Esophagus (tissue), 2 donors: Measurements from ENCODE around the gene ATP1A2. TPM values are rescaled to one million over a fixed set of nuclear protein-coding genes. Genes with fewer than 3 reads are reported as not detected.

ENCODE experiments used
- H3K27ac ChIP-seq, 2 donors: one replicate each; pipeline ENCODE4 v1.5.1; 2013; ENCODE audit warnings: low read depth in 2 of 2, mild to moderate bottlenecking in 2 of 2, inconsistent platforms in 1 of 2, low read length in 1 of 2, moderate library complexity in 1 of 2
- H3K27me3 ChIP-seq, 2 donors: one replicate each; pipeline ENCODE4 v1.6.1; 2013; ENCODE audit warnings: low read length in 2 of 2, control low read depth in 1 of 2, mild to moderate bottlenecking in 1 of 2; ENCODE audit not compliant: insufficient read depth in 2 of 2, control insufficient read depth in 1 of 2
- H3K36me3 ChIP-seq, 2 donors: one replicate each; pipeline ENCODE4 v1.6.1; 2013; ENCODE audit warnings: low read length in 1 of 2; ENCODE audit not compliant: control insufficient read depth in 2 of 2, insufficient read depth in 2 of 2
- H3K4me1 ChIP-seq, 2 donors: one replicate each; pipeline ENCODE4 v1.6.1; 2013; ENCODE audit warnings: low read length in 1 of 2; ENCODE audit not compliant: control insufficient read depth in 2 of 2, insufficient read depth in 2 of 2
- H3K4me3 ChIP-seq, 2 donors: one replicate each; pipeline ENCODE4 v1.5.1; 2013; ENCODE audit warnings: low read length in 2 of 2, mild to moderate bottlenecking in 2 of 2, low read depth in 1 of 2, moderate library complexity in 1 of 2
- H3K9me3 ChIP-seq, 2 donors: one replicate each; pipeline ENCODE4 v1.6.1; 2013; ENCODE audit warnings: mild to moderate bottlenecking in 2 of 2, low read depth in 1 of 2, low read length in 1 of 2, moderate library complexity in 1 of 2; ENCODE audit not compliant: control insufficient read depth in 2 of 2, insufficient read depth in 1 of 2
- WGBS, 2 donors: extraction: QIAGEN DNeasy Blood & Tissue Kit; methylation state at CpG; one replicate each; pipeline ENCODE4 v1.1.7; 2013; 5-methylcytosine and 5-hydroxymethylcytosine counted together
- polyA plus RNA-seq, 2 donors: library from polyadenylated mRNA; stranded (reverse); fragments of 200-250 nt; gene quantifications; one replicate each; pipeline ENCODE4 v1.2.3, GENCODE V29; 2013
- donor health status: healthy with polysubstance abuse.
- donor health status: Bipolar disorder and iron deficiency.

Gene ATP1A2
- polyA plus RNA-seq, 2 donors = 3.4 to 4.3 TPM

DNA sequence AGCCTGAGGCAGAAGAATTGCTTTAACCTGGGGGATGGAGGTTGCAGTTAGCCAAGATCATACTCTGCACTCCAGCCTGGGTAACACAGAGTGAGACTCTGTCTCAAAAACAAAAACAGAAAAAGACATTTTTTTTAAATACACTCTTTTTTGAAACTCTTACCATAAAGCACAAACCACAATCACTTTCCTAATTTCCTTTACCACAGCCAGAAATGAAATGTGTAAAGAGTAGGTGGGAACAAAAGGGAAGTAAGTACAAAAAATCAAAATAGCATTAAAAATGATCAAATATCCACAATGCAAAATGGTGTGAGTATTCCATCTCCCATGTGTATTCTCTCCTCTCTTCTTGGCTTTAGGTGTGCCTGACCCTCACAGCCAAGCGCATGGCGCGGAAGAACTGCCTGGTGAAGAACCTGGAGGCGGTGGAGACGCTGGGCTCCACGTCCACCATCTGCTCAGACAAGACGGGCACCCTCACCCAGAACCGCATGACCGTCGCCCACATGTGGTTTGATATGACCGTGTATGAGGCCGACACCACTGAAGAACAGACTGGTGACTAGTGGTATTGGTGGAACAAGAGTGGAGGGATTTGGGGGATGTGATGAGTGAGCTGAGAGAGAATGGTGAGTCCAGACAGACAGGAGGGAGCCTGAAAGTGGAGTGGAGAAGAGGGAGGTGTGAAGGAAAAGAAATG is 50.8 kb downstream of the ATP1A2 start:
- no peak overlapping the region for H3K27ac ChIP-seq
- 76 to 83% methylated on average over 12 of the region's 12 CpGs for WGBS, 2 donors
- H3K4me3 ChIP-seq = no peak overlapping the region
- H3K4me1 ChIP-seq = no peaks in the 10 kb centered on the region
- no peaks in the 10 kb centered on the region for H3K27me3 ChIP-seq
- H3K36me3 ChIP-seq = no peaks in the 10 kb centered on the region
- H3K9me3 ChIP-seq = no peaks in the 10 kb centered on the region

DNA sequence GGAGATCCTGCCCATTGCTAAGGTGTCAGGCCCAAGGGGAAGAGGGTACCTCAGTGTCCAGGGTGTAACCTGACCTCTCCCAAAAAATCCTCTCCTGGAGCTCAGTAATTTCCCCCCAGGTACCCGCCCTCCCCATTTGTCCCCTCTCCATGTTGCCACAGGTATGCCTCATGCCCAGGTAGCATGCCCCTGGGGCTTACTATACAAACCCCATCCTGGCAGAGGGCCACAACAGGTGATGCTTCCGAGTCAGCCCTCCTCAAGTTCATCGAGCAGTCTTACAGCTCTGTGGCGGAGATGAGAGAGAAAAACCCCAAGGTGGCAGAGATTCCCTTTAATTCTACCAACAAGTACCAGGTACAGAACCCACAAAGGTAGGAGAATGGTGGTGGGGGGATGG is 51.5 kb downstream of the ATP1A2 start:
- no peaks in the 10 kb centered on the region for H3K36me3 ChIP-seq
- no peaks in the 10 kb centered on the region for H3K9me3 ChIP-seq
- H3K27me3 ChIP-seq = no peaks in the 10 kb centered on the region
- 62 to 77% methylated on average over 4 of the region's 4 CpGs for WGBS, 2 donors
- no peak overlapping the region for H3K4me3 ChIP-seq
- no peak overlapping the region for H3K27ac ChIP-seq
- H3K4me1 ChIP-seq = no peaks in the 10 kb centered on the region

DNA sequence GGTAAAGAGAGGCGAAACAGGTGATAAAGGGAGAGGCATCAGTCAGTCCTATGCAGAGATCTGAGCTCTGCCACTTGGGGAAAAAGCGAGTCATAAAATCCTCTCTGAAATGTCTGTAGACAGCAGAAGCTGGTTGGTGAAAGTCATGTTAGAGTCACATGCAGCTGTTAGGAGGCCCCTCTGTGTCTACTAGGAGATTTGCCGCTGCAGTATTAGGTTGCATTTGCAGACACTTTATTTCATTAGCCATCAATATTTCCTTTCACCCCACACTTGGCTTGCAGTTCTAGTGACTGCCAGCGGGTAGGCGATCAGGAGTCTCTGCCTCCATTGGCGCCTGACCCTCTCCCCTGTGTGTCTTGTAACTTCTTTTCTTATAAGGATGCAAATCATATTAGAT is 52.0 kb downstream of the ATP1A2 start:
- H3K4me1 ChIP-seq = no peaks in the 10 kb centered on the region
- H3K27ac ChIP-seq = no peak overlapping the region
- no peaks in the 10 kb centered on the region for H3K27me3 ChIP-seq
- H3K9me3 ChIP-seq = no peaks in the 10 kb centered on the region
- WGBS, 2 donors = 90 to 94% methylated on average over 6 of the region's 6 CpGs
- H3K4me3 ChIP-seq = no peak overlapping the region
- H3K36me3 ChIP-seq = no peaks in the 10 kb centered on the region

DNA sequence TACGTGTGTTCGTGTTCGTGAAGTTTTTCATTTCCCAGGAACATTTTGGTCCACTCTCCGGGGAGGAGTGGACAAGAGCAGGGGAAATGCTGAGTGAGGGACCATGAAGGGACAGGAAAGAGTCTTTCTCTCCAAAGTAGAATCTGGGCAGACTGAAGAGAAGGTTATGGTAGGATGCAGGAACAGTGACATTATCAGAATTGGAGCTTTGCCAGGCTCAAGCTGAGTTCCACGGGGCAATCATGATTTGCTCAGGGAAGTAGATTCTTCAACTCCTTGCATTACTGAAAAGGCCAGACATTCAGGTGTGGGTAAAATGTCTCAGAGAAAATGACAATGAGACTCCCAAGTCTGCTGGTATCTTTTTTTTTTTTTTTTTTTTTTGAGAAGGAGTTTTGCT is 52.5 kb downstream of the ATP1A2 start:
- H3K27ac ChIP-seq = no peak overlapping the region
- H3K9me3 ChIP-seq = no peaks in the 10 kb centered on the region
- no peaks in the 10 kb centered on the region for H3K4me1 ChIP-seq
- no peak overlapping the region for H3K4me3 ChIP-seq
- no peaks in the 10 kb centered on the region for H3K27me3 ChIP-seq
- no peaks in the 10 kb centered on the region for H3K36me3 ChIP-seq
- WGBS, 2 donors = 76 to 81% methylated on average over 5 of the region's 5 CpGs

DNA sequence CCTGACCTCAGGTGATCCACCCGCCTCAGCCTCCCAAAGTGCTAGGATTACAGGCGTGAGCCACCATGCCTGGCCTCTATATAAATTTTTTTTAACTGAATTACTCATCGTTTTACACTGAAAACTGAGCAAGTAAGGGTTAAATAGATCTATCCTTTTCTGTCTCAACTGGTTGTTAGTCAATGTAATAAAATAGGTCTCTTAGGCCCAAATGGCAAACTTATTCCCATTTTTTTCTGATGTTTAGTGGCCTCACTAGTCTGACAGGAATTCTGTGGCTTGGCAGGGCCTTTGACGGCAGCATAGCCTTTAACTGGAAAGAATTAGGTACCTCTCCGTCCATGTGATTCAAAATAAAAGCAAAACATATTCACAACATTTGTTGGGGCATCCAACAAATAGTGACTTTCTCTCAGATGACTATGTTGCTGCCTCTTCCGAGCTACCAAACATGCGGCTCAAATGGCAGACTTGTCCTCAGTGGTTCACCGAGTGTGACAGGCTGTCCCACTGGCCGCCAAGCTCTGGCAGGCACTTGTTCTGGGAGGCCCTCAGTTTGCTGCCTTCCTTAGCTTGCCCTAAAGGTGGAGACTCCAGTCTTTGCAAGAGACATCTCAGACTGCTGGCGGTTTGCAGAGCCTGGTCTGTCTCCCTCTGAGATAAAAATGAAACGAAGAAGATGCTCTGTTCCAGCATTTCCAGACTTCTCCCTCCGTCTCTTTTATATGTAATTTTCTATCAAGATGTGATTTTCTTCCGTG is 53.2 kb downstream of the ATP1A2 start:
- Histone ChIP-seq H3K27me3 (no peaks in the 10 kb centered on the region), H3K36me3 (no peaks in the 10 kb centered on the region), H3K4me3 (no peak overlapping the region), H3K27ac (no peak overlapping the region), H3K4me1 (no peaks in the 10 kb centered on the region), H3K9me3 (no peaks in the 10 kb centered on the region)
- 83 to 84% methylated on average over 13 of the region's 13 CpGs for WGBS, 2 donors

DNA sequence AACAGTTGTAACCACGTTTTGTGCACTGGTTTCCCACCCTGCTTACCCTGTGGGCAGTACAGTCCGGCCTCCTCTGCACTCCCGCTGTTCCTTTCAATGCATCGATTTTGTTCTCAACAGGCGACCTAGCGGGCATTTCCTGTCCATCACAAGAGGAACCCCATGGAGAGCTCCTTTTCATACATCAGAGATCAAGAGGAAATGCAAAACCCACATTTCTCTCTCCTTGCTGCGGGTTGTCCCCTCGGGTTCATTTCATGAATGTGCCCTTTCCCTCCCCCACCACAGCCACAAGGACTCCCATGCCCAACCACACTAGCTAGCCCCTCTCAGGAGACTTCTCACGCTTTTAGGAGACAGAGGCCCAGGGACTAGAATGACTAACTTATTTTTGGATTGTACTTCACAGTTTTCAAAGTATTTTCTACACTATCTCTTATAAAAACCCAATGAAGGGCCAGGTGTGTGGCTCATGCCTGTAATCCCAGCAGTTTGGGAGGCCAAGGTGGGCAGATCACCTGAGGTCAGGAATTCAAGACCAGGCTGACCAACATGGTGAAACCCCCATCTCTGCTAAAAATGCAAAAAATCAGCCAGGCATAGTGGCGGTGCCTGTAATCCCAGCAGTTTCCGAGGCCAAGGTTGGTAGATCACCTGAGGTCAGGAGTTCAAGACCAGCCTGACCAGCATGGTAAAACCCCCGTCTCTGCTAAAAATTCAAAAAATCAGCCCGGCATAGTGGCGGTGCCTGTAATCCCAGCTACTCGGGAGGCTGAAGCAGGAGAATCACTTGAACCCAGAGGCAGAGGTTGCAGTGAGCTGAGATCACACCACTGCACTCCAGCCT is 54.2 kb downstream of the ATP1A2 start:
- H3K27ac ChIP-seq = no peak overlapping the region
- H3K9me3 ChIP-seq = no peaks in the 10 kb centered on the region
- no peaks in the 10 kb centered on the region for H3K4me1 ChIP-seq
- H3K4me3 ChIP-seq = no peak overlapping the region
- H3K36me3 ChIP-seq = no peaks in the 10 kb centered on the region
- WGBS, 2 donors = 60% methylated on average over 15 of the region's 15 CpGs
- no peaks in the 10 kb centered on the region for H3K27me3 ChIP-seq

DNA sequence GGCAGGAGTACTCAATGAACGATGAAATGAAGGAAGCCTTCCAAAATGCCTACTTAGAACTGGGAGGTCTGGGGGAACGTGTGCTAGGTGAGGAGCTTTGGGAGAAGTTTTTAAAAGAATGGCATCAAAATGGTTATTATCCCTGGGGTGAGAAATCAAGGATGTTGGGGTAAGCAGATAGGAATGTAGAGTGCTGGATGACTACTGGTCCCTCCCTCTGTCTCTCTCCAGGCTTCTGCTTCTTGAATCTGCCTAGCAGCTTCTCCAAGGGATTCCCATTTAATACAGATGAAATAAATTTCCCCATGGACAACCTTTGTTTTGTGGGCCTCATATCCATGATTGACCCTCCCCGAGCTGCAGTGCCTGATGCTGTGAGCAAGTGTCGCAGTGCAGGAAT is 55.8 kb downstream of the ATP1A2 start:
- Histone ChIP-seq H3K4me1 (no peaks in the 10 kb centered on the region), H3K4me3 (no peak overlapping the region), H3K36me3 (no peaks in the 10 kb centered on the region), H3K9me3 (no peaks in the 10 kb centered on the region), H3K27me3 (no peaks in the 10 kb centered on the region), H3K27ac (no peak overlapping the region)
- 87 to 91% methylated on average over 4 of the region's 4 CpGs for WGBS, 2 donors

DNA sequence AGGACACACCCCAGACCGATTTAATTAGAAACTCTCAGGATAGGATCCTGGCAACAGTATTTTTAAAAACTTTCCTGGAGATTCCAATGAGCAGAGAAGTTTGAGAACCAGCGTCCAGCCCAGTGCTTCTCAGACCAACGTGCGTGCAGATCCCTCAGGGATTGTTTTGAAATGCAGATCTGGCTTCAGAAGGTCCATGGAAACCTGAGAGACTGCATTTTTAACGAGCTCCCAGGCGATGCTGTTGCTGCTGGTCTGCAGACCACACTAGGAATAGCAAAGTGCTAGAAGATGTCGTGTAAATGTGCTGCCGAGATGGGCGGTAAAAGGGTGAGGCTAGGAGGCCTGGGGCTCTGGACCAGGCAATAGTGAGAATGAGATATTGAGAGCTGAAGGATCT is 56.4 kb downstream of the ATP1A2 start:
- Histone ChIP-seq H3K9me3 (no peaks in the 10 kb centered on the region), H3K4me1 (no peaks in the 10 kb centered on the region), H3K36me3 (no peaks in the 10 kb centered on the region), H3K27ac (no peak overlapping the region), H3K4me3 (no peak overlapping the region), H3K27me3 (no peaks in the 10 kb centered on the region)
- 69 to 70% methylated on average over 9 of the region's 9 CpGs for WGBS, 2 donors

DNA sequence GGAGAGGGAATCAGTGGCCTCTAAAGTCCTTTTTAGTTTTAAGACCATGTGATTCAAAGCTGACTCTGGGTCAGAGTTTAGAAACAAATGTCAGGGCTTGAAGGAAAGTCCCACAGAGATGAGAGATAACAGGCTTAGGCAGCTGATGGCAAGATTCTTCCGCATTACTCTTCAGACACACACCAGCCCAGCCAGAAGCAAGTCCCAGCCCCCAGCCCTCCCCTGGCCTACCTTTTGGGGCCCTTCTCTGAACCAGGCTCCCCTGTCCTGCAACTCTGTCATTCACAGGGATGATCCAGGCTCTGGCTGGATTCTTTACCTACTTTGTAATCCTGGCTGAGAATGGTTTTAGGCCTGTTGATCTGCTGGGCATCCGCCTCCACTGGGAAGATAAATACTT is 61.7 kb downstream of the ATP1A2 start:
- Histone ChIP-seq H3K4me1 (no peaks in the 10 kb centered on the region), H3K9me3 (no peaks in the 10 kb centered on the region), H3K27ac (no peak overlapping the region), H3K36me3 (no peaks in the 10 kb centered on the region), H3K4me3 (no peak overlapping the region), H3K27me3 (no peaks in the 10 kb centered on the region)
- 93 to 95% methylated on average over 2 of the region's 2 CpGs for WGBS, 2 donors
